Osteoblast (primary cell): ENCODE results near the gene PSPN. TPM values are rescaled to one million over a fixed set of nuclear protein-coding genes. Genes with fewer than 3 reads are reported as not detected.

Experiments used
- DNase-seq: peaks from one replicate; pipeline ENCODE4 v3.0.0; 2011; ENCODE audit warnings: low spot score, mixed read lengths; ENCODE audit not compliant: insufficient read length; ENCODE audit errors: missing footprints
- H2AFZ ChIP-seq: 2 replicates; pipeline ENCODE4 v1.6.0; 2011; ENCODE audit warnings: mild to moderate bottlenecking, low read length
- H3K27ac ChIP-seq: 2 replicates; pipeline ENCODE4 v1.5.1; 2011; ENCODE audit warnings: mild to moderate bottlenecking, low read depth, low read length, moderate library complexity
- H3K27me3 ChIP-seq: 2 replicates; pipeline ENCODE4 v1.6.0; 2012; ENCODE audit warnings: mild to moderate bottlenecking, control low read depth, inconsistent platforms, low read length, moderate library complexity; ENCODE audit not compliant: insufficient read depth
- H3K36me3 ChIP-seq: 2 replicates; pipeline ENCODE4 v1.5.1; 2011; ENCODE audit warnings: mild to moderate bottlenecking, low read length, control low read depth, moderate library complexity; ENCODE audit not compliant: insufficient read depth
- H3K4me1 ChIP-seq: 2 replicates; pipeline ENCODE4 v1.5.1; 2011; ENCODE audit warnings: mild to moderate bottlenecking, low read length, control low read depth, moderate library complexity; ENCODE audit not compliant: insufficient read depth
- H3K4me2 ChIP-seq: 2 replicates; pipeline ENCODE4 v1.6.0; 2011; ENCODE audit warnings: mild to moderate bottlenecking, low read length; ENCODE audit not compliant: insufficient read depth
- H3K4me3 ChIP-seq: fragments of 200-600 bp; sonication (generic); 3 replicates; pipeline ENCODE4 v1.5.1; 2012; ENCODE audit warnings: mild to moderate bottlenecking, low read length, inconsistent platforms; ENCODE audit not compliant: insufficient read depth
- H3K79me2 ChIP-seq: 2 replicates; pipeline ENCODE4 v1.6.0; 2012; ENCODE audit warnings: mild to moderate bottlenecking, low read length, control low read depth, inconsistent platforms; ENCODE audit not compliant: insufficient read depth
- H3K9me3 ChIP-seq: 2 replicates; pipeline ENCODE4 v1.5.1; 2011; ENCODE audit warnings: low read depth, low read length, control low read depth
- H4K20me1 ChIP-seq: 2 replicates; pipeline ENCODE4 v1.6.0; 2012; ENCODE audit warnings: mild to moderate bottlenecking, low read length, control low read depth; ENCODE audit not compliant: insufficient read depth
- total RNA-seq: library from RNA; depleted of rRNA; stranded (reverse); fragments of >200 nt; gene quantifications from 2 replicates; pipeline ENCODE4 v1.2.3, GENCODE V29; 2012
- TF ChIP-seq, protein P1 (sequence below): IDR thresholded peaks from 2 replicates; pipeline ENCODE4 v1.5.1; 2011; ENCODE audit warnings: mild to moderate bottlenecking, low read depth, low read length, moderate library complexity; ENCODE audit errors: extremely low read depth

Gene PSPN
- total RNA-seq, 1 donor, result 1.1 TPM

DNA sequence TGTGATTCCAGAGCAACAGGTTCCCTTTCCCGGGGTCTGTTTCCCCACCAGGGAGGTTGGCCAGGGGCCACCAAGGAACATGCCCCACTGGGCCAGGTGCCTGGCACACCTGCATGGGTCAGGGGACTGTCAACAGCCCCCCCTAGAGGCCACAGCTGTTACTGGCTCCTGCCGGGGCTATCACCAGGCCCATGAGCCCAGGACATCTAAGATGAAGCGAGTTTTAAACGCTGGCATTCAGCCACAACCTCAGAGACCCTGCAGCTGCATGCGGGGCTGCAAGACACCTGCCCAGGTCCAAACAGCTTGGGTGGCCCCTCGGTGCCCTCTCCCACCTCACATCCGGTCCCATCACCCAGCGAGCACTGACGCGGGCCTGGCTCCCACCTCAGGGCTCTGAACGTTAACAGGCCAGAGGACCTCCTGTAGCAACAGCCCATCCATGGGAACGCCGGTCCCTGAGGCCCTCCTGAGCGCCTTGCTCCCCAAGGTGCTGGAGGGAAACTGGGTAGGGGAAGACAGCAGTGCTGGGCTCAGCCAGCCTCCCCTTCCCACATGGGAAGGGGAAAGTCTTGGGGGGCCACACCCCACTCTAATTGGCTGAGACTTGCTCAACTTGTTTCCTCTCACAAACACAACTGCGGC, 36.8 kb upstream of the PSPN start:
- H3K4me3 ChIP-seq, result no peak overlapping the region
- peaks cover 3% of the 10 kb centered on the region for H3K79me2 ChIP-seq
- H3K27ac ChIP-seq, result no peak overlapping the region
- no peaks in the 10 kb centered on the region for H3K4me1 ChIP-seq
- H3K36me3 ChIP-seq, result peaks cover 31% of the 10 kb centered on the region
- TF ChIP-seq, protein P1, sequence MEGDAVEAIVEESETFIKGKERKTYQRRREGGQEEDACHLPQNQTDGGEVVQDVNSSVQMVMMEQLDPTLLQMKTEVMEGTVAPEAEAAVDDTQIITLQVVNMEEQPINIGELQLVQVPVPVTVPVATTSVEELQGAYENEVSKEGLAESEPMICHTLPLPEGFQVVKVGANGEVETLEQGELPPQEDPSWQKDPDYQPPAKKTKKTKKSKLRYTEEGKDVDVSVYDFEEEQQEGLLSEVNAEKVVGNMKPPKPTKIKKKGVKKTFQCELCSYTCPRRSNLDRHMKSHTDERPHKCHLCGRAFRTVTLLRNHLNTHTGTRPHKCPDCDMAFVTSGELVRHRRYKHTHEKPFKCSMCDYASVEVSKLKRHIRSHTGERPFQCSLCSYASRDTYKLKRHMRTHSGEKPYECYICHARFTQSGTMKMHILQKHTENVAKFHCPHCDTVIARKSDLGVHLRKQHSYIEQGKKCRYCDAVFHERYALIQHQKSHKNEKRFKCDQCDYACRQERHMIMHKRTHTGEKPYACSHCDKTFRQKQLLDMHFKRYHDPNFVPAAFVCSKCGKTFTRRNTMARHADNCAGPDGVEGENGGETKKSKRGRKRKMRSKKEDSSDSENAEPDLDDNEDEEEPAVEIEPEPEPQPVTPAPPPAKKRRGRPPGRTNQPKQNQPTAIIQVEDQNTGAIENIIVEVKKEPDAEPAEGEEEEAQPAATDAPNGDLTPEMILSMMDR, result peak; percentile 51
- H2AFZ ChIP-seq, result no peak overlapping the region
- no peaks in the 10 kb centered on the region for H3K27me3 ChIP-seq
- no peaks in the 10 kb centered on the region for H3K9me3 ChIP-seq
- peaks cover 4% of the 10 kb centered on the region for H4K20me1 ChIP-seq
- DNase-seq, result peak; percentile 88
- no peak overlapping the region for H3K4me2 ChIP-seq

DNA sequence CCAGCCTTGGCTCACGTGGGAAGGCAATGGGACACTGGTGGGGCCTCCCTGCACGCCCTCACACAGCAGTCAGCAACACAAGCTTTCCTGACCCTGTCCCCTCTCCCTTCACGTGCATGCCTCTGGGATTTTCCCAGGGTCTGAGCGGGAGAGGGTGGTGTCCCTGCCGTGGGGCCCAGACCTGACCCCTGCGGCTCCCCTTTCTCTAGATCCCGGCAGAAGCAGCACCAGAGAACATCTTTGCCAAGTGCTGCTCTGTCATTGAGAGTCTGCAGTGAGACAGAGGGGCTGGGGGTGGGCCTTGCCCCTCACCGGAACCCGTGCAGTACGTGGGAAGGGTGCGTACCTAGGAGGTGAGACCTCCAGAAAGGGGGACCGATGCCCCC, 36.3 kb upstream of the PSPN start:
- H3K27me3 ChIP-seq, result no peaks in the 10 kb centered on the region
- H3K79me2 ChIP-seq, result no peaks in the 10 kb centered on the region
- TF ChIP-seq, protein P1, result no peak
- DNase-seq, result peak; percentile 71
- H3K4me3 ChIP-seq, result no peak overlapping the region
- H3K36me3 ChIP-seq, result peaks cover 26% of the 10 kb centered on the region
- no peak overlapping the region for H3K27ac ChIP-seq
- no peak overlapping the region for H2AFZ ChIP-seq
- H4K20me1 ChIP-seq, result no peaks in the 10 kb centered on the region
- H3K9me3 ChIP-seq, result no peaks in the 10 kb centered on the region
- H3K4me1 ChIP-seq, result no peaks in the 10 kb centered on the region
- H3K4me2 ChIP-seq, result no peak overlapping the region

DNA sequence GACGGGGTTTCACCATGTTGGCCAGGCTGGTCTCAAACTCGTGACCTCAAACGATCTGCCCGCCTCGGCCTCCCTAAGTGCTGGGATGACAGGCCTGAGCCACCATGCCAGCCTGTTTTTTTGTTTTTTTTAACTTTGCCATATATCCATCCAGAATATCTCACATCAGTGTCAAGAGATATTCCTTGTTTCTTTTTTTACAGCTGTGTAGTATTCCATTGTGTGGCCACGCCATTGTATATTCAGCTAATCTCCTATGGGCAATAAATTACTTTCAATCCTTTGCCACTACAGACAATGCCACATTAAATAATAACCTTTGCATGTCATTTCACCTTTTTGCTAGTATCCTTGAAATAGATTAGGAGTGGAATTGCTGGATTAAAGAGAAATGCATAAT, 33.6 kb upstream of the PSPN start:
- Histone ChIP-seq H3K36me3 (peaks cover 5% of the 10 kb centered on the region), H3K4me3 (no peak overlapping the region), H3K27me3 (no peaks in the 10 kb centered on the region), H3K4me1 (no peaks in the 10 kb centered on the region), H2AFZ (no peak overlapping the region), H4K20me1 (no peaks in the 10 kb centered on the region), H3K79me2 (no peaks in the 10 kb centered on the region), H3K4me2 (no peak overlapping the region), H3K27ac (no peak overlapping the region), H3K9me3 (no peaks in the 10 kb centered on the region)
- TF ChIP-seq, protein P1, result no peak
- no peak for DNase-seq

DNA sequence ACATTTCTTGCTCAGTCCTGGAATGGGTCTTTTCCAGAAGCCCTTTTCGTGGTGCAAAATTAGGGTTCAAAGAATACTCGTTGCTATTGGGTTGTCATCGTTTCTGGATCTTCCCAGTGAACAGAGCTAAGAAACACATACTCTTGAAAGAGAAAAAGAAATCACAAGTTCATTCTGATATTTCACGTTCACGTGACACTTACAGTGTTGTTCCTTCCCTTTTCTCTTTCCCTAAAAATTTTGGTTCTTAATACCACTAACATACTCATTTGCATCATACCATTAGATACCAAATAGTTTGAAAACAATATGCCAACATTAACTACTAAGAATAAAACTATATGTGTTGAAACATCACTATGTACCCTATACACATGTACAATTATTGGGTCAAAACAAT, 30.7 kb upstream of the PSPN start:
- no peak overlapping the region for H3K27ac ChIP-seq
- H3K4me1 ChIP-seq, result no peaks in the 10 kb centered on the region
- no peak for DNase-seq
- H3K4me2 ChIP-seq, result no peak overlapping the region
- no peak overlapping the region for H2AFZ ChIP-seq
- no peak overlapping the region for H3K4me3 ChIP-seq
- H4K20me1 ChIP-seq, result no peaks in the 10 kb centered on the region
- no peaks in the 10 kb centered on the region for H3K9me3 ChIP-seq
- H3K27me3 ChIP-seq, result no peaks in the 10 kb centered on the region
- H3K79me2 ChIP-seq, result no peaks in the 10 kb centered on the region
- H3K36me3 ChIP-seq, result no peaks in the 10 kb centered on the region
- TF ChIP-seq, protein P1, result no peak
